ENCODE data around the gene POLR1D. TPM values are rescaled to one million over a fixed set of nuclear protein-coding genes. Genes with fewer than 3 reads are reported as not detected.
"Not testable (repeated sequence)": the region's sequence is repeated elsewhere in the genome, so short reads cannot be mapped to it uniquely, and the experiment has no call there.

The POLR1D gene
- polyA plus RNA-seq, 12 donors, result 102 to 162 (median 142) TPM; not detected in 1

GRCh38 chr13:27601803-27602202 lies 19.9 kb upstream of the POLR1D start:
- DNase-seq, result no peak

GRCh38 chr13:27605099-27605498 lies 16.6 kb upstream of the POLR1D start:
- DNase-seq, result no peak

- DNase-seq, result no peak
These were observed 16.0 kb upstream of the POLR1D start for GRCh38 chr13:27605610-27606200.

- no peak for DNase-seq
These were observed 14.6 kb upstream of the POLR1D start for GRCh38 chr13:27607125-27607524.

- DNase-seq, result no peak
These were observed 8.1 kb upstream of the POLR1D start for GRCh38 chr13:27613628-27614027.

GRCh38 chr13:27617881-27618321 lies 3.8 kb upstream of the POLR1D start:
- DNase-seq, result no peak

- no peak for DNase-seq
These were observed 2.5 kb upstream of the POLR1D start for GRCh38 chr13:27619093-27619727.

GRCh38 chr13:27619728-27620376 lies 1.8 kb upstream of the POLR1D start:
- peak; percentile 25 for DNase-seq

- DNase-seq, result peak; percentile 96
These were observed 1.1 kb upstream of the POLR1D start, which contains the start of gene LNX2 for GRCh38 chr13:27620377-27621115. Gene LNX2, minus strand, starts transcription at chr13:27620529. Its CDS starts 38,826 bp downstream, at chr13:27581703.

- peak; percentile 32 for DNase-seq
These were observed 651 bp upstream of the POLR1D start for GRCh38 chr13:27621116-27621365.

- no peak for DNase-seq
These were observed 569 bp downstream of the POLR1D start for GRCh38 chr13:27622102-27622820.

GRCh38 chr13:27622881-27623280 lies 1.2 kb downstream of the POLR1D start:
- DNase-seq, result no peak

GRCh38 chr13:27624071-27624470 lies 2.4 kb downstream of the POLR1D start:
- DNase-seq, result no peak

- DNase-seq, result no peak
These were observed 4.1 kb downstream of the POLR1D start for GRCh38 chr13:27625839-27626238.

GRCh38 chr13:27627380-27627779 lies 5.7 kb downstream of the POLR1D start:
- no peak for DNase-seq

- no peak for DNase-seq
These were observed 6.4 kb downstream of the POLR1D start for GRCh38 chr13:27628081-27628480.

- DNase-seq, result not testable (repeated sequence)
These were observed 7.1 kb downstream of the POLR1D start for GRCh38 chr13:27628766-27629165.

GRCh38 chr13:27631156-27631555 lies 9.5 kb downstream of the POLR1D start:
- DNase-seq, result no peak

GRCh38 chr13:27631665-27632064 lies 10.0 kb downstream of the POLR1D start:
- DNase-seq, result no peak

GRCh38 chr13:27632214-27632613 lies 10.5 kb downstream of the POLR1D start:
- no peak for DNase-seq

GRCh38 chr13:27632648-27633047 lies 11.0 kb downstream of the POLR1D start:
- no peak for DNase-seq

GRCh38 chr13:27634231-27634630 lies 12.5 kb downstream of the POLR1D start:
- no peak for DNase-seq

Measured in muscle of arm (tissue), 12 donors.